Measurements from ENCODE around the gene INO80.

Gene INO80

GRCh38 chr15:41051139-41051538, 64.9 kb downstream of the INO80 start:
- no peak overlapping the region for H3K27ac ChIP-seq (ENCODE audit: low read depth, low read length, poor library complexity, severe bottlenecking)
- H2AFZ ChIP-seq (ENCODE audit: low read length), result no peak overlapping the region
- no peak overlapping the region for H3K4me2 ChIP-seq (ENCODE audit: low read length)
- H3K27me3 ChIP-seq (ENCODE audit: insufficient read depth, low read length), result no peaks in the 10 kb centered on the region
- no peaks in the 10 kb centered on the region; the same call in 1 of the 2 replicates for H3F3A ChIP-seq (ENCODE audit: insufficient read depth, low read length)
- no peaks in the 10 kb centered on the region for H4K20me1 ChIP-seq (ENCODE audit: insufficient read depth, low read length)
- no peaks in the 10 kb centered on the region for H3K4me1 ChIP-seq (ENCODE audit: insufficient read depth, low read length, severe bottlenecking)
- no peaks in the 10 kb centered on the region for H3K9me2 ChIP-seq (ENCODE audit: low read depth, low read length)
- H3K79me2 ChIP-seq (ENCODE audit: insufficient read depth, low read length), result no peaks in the 10 kb centered on the region
- peaks cover 94% of the 10 kb centered on the region for H3K36me3 ChIP-seq (ENCODE audit: insufficient read depth, low read length)
- no peaks in the 10 kb centered on the region for H3K9me3 ChIP-seq (ENCODE audit: low read length)
- TF ChIP-seq EZH2 (IDR thresholded peaks at IDR 0.05; ENCODE audit: borderline replicate concordance, low read length) (no peak), CTCF (IDR thresholded peaks at IDR 0.05; ENCODE audit: low read length) (no peak)
- no peak overlapping the region for H3K9ac ChIP-seq (ENCODE audit: low read length)
- H3K4me3 ChIP-seq (ENCODE audit: low read depth, low read length, poor library complexity, severe bottlenecking), result no peak overlapping the region

GRCh38 chr15:41048852-41049251, 67.2 kb downstream of the INO80 start:
- Histone ChIP-seq H2AFZ (ENCODE audit: low read length) (no peak overlapping the region), H4K20me1 (ENCODE audit: insufficient read depth, low read length) (no peaks in the 10 kb centered on the region), H3F3A (ENCODE audit: insufficient read depth, low read length) (no peaks in the 10 kb centered on the region; the same call in 1 of the 2 replicates), H3K27ac (ENCODE audit: low read depth, low read length, poor library complexity, severe bottlenecking) (no peak overlapping the region), H3K27me3 (ENCODE audit: insufficient read depth, low read length) (no peaks in the 10 kb centered on the region), H3K9me3 (ENCODE audit: low read length) (no peaks in the 10 kb centered on the region), H3K36me3 (ENCODE audit: insufficient read depth, low read length) (peaks cover 91% of the 10 kb centered on the region), H3K9me2 (ENCODE audit: low read depth, low read length) (no peaks in the 10 kb centered on the region), H3K4me3 (ENCODE audit: low read depth, low read length, poor library complexity, severe bottlenecking) (no peak overlapping the region), H3K79me2 (ENCODE audit: insufficient read depth, low read length) (no peaks in the 10 kb centered on the region), H3K4me1 (ENCODE audit: insufficient read depth, low read length, severe bottlenecking) (no peaks in the 10 kb centered on the region), H3K9ac (ENCODE audit: low read length) (no peak overlapping the region), H3K4me2 (ENCODE audit: low read length) (no peak overlapping the region)
- no peak for TF ChIP-seq EZH2 (IDR thresholded peaks at IDR 0.05; ENCODE audit: borderline replicate concordance, low read length)
- TF ChIP-seq CTCF (IDR thresholded peaks at IDR 0.05; ENCODE audit: low read length), result no peak

- Histone ChIP-seq H3F3A (ENCODE audit: insufficient read depth, low read length) (no peaks in the 10 kb centered on the region; the same call in 1 of the 2 replicates), H2AFZ (ENCODE audit: low read length) (no peak overlapping the region), H3K27ac (ENCODE audit: low read depth, low read length, poor library complexity, severe bottlenecking) (no peak overlapping the region), H3K4me1 (ENCODE audit: insufficient read depth, low read length, severe bottlenecking) (no peaks in the 10 kb centered on the region), H3K4me2 (ENCODE audit: low read length) (no peak overlapping the region), H3K9ac (ENCODE audit: low read length) (no peak overlapping the region), H4K20me1 (ENCODE audit: insufficient read depth, low read length) (no peaks in the 10 kb centered on the region), H3K9me3 (ENCODE audit: low read length) (no peaks in the 10 kb centered on the region), H3K4me3 (ENCODE audit: low read depth, low read length, poor library complexity, severe bottlenecking) (no peak overlapping the region), H3K79me2 (ENCODE audit: insufficient read depth, low read length) (no peaks in the 10 kb centered on the region), H3K27me3 (ENCODE audit: insufficient read depth, low read length) (no peaks in the 10 kb centered on the region), H3K36me3 (ENCODE audit: insufficient read depth, low read length) (peaks cover 91% of the 10 kb centered on the region), H3K9me2 (ENCODE audit: low read depth, low read length) (no peaks in the 10 kb centered on the region)
- no peak for TF ChIP-seq CTCF (IDR thresholded peaks at IDR 0.05; ENCODE audit: low read length)
- no peak for TF ChIP-seq EZH2 (IDR thresholded peaks at IDR 0.05; ENCODE audit: borderline replicate concordance, low read length)
Observed at GRCh38 chr15:41048397-41048796, 67.7 kb downstream of the INO80 start.

Data from OCI-LY1 (cell line).